GM21381 (cell line): ENCODE data around the gene DAPK1.

Experiments
- ATAC-seq: cut with Tn5 transposase; IDR thresholded peaks from one replicate; pipeline ENCODE4 v1.9.1; 2021; ENCODE audit warnings: mild to moderate bottlenecking, moderate library complexity; ENCODE audit not compliant: unreplicated experiment

DAPK1 gene

GRCh38 chr9:87638292-87638691 is 140.6 kb downstream of the DAPK1 start:
- no peak for ATAC-seq

DNA sequence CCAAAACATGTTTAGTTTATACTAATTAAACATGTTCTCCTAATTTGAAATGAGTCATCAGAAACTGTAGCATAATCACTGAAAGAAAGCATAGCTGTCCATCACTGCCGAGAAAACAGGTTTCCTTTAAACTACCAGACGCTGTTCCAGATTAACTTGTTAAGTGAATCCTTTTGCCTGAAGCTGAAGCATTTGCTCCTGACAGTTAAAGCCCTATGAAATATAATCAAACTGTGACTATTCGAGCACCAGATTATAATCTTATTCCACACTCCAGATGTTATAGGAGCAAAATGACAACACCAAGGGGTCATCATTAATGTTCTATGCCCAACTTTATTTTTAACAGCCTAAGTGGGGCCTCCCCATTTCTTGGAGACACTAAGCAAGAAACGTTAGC is 142.3 kb downstream of the DAPK1 start:
- no peak for ATAC-seq

GRCh38 chr9:87640385-87640795 is 142.7 kb downstream of the DAPK1 start:
- no peak for ATAC-seq

GRCh38 chr9:87641067-87641466 is 143.4 kb downstream of the DAPK1 start:
- ATAC-seq, result no peak

DNA sequence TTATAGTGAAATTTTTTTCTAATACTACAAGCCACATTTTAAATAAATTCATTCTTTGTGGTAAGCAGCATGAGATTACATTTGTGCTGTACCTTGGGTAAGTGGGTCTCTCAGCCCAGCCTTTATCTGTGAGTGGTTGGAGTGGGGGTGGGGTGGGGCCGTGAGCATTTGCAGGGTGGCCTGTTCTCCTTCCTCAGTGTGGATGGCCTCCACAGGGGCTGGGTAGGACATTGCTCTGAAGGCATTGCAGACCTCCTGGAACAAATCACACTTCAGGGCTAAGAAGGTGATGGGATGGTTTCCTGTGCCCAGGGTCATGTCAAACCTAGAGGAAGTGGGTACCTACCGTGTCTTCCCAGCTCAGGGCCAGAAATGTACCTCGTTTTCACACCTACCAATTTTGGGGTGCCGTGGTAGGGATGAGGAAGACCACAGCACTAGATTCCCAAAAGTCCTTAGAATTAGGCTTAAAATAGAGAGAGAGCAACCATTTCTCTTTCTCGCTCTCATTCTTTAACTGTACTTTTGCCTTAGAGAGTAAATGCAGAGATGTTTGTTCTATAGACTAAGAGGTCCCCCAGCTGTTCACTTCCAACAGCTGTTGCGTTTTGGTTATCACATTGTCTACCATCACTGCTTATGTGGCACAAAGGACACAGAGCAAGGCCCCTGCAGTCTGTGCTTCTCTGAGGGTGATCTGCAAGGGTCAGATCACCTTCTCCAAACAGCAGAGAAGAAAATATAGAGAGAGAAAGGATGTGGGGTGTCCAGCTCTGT is 144.9 kb downstream of the DAPK1 start:
- ATAC-seq, result no peak

DNA sequence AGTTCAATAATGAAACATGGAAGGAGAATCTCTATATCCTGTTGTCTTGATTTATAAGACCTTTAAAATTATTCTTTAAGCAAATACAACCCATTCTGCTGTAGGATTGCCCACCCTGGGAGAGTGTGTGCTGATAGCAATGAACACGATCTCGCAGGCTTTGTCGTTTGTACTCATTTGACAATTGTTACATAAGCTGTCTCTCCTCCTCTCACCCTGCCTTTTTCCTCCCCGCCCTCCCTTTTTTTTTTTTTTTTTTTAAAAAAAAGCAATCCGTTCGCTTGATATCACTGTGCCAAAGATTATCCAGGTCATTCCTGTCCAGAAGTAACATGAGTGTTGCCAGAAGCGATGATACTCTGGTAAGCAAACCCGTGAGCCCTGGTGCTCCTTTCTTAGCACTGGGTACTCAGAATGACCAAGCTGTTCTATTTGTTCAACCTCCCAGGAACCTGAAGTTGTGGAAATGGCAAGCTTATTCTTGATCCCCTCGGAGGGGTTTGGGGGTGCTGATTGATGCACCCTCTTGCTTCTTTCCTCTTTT is 145.5 kb downstream of the DAPK1 start:
- ATAC-seq, result no peak

DNA sequence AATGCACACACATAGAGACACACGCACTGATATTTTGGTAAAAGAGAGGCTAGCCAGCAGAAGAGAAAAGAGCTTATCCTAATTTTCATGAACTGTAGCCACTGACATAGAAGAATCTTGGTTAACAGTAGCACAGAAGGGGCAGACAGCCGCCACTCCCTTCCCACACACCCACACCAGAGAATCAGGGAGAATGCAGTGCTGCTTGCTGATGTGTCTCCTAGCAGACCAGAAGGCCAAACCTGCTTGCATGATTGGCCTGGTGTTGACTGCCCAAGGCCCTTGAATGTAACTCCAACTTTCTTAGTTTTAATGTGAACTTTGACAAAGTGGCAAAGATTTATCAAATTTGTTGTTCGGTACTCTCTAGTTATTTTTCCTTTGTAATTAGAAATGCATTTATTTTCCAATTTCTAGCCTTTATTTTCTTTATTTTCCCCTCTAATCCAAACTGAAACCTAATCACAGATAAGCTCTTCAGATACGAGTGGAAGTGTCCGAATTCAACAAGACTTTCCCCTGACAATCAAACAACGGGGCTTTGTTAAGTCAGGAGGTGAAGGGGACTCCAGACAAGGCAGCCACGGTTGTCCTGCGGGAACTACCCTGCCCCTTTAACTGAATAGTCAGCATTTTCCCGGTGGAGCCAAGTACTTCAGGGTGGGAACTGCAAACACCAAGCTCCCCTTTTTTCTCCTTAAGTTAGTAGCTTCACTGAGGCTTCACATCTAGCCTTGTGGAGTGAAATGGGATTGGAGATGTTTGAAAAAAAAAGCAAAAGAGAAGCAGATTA is 146.3 kb downstream of the DAPK1 start:
- no peak for ATAC-seq

DNA sequence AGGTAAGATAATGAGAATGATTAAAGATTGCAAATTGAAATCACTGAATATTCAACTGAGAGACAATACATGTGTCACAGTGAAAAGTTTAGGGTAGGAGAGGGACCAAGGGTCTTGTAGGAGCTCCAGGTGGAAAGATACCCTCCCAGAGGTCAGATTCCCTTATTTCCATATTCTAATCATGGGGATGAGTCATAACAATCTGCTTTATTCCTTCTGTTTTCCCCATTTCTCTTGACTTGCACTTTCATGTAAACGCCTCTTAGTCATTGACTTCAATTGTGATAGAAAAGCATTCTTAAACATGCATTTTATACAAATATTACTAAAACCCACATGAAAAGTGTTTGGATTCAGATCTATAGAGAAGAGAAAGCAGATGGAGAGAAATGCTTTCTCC is 147.0 kb downstream of the DAPK1 start:
- no peak for ATAC-seq

- no peak for ATAC-seq
Measured at GRCh38 chr9:87646546-87646945, 148.9 kb downstream of the DAPK1 start.

- ATAC-seq, result no peak
Measured at GRCh38 chr9:87647114-87647513, 149.4 kb downstream of the DAPK1 start.

DNA sequence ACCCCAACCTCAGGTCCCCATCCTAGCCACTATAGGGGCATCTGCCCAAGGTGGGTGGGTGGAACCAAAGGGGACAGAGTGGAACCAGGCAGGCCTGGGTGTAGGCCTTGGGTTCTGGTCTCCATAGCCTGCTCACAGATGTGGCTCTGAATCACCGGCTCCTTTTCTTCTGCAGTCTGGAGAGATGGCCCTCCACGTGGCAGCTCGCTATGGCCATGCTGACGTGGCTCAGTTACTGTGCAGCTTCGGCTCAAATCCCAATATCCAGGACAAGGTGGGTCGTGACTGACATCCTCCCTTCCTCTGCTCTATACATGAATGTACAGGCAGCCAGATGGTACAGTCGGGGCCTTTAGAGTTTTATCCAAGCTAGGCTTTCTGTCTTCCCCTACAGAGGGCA is 150.9 kb downstream of the DAPK1 start:
- no peak for ATAC-seq

DNA sequence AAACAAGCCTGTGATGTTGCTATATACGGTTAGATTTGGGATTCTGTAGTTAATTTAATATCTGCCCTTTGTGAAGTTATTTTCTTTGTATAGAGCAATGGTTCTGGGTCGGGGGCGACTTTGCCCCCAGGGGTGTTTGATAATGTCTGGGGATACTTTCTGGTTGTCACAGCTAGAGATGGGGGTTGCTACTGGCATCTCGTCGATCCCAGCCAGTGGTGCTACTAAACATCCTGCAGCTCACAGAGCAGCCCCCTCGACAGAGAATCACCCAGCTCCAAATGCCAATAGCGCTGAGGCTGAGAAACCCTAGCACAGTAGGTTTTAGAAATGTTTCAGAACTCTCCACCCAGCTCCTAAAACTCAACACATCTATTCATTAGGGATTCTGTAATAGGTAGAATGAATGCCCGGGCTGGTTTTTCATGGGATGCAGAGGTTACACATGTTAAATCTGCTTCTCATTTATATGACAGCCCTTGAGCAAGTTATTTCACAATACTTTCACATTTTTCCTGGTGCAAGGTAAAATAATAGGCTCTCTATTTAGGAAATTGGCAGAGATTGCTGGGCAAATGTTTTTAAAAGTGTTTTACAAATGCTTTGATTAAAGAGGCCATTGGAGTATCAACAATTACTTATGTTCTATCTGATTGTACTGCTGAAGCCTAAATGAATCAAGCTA is 153.1 kb downstream of the DAPK1 start:
- no peak for ATAC-seq

GRCh38 chr9:87651431-87651830 is 153.8 kb downstream of the DAPK1 start:
- no peak for ATAC-seq

DNA sequence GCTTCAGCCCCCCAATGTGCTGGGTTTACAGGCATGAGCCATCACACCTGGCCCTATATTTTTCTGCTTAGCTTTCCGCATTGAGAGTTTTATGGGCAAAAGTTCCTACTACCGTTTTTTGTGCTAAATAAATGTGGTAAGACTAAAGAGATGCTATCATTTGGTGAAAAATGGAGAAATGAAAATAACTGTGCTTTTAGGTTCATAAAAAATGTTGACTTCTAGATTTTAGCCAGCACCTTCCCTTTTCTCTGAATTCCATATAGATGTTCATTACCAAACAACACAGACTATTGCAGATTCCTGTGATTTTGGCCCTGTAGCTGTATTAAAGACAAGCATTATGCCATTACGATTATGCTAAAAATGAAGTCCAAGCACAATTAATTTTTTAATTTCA is 156.3 kb downstream of the DAPK1 start:
- no peak for ATAC-seq

DNA sequence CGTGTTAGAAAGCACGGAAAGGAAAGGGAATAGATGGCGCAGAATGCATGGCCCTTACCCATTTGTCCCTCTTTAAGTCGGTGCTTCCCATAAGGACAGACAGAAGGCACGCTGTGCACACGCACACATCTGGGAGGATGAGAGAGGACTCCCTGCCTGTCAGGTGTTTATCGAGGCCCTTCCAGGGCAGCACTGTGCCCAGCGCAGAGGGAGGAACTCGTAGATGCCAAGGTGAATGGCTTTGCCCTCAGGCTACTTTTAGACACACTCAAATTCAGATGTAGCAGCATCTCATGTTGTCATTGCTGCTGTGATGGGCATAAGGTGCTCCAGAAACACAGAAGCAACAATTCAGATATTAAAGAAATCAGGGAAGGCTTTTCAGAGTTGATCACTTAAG is 158.1 kb downstream of the DAPK1 start:
- ATAC-seq, result no peak

DNA sequence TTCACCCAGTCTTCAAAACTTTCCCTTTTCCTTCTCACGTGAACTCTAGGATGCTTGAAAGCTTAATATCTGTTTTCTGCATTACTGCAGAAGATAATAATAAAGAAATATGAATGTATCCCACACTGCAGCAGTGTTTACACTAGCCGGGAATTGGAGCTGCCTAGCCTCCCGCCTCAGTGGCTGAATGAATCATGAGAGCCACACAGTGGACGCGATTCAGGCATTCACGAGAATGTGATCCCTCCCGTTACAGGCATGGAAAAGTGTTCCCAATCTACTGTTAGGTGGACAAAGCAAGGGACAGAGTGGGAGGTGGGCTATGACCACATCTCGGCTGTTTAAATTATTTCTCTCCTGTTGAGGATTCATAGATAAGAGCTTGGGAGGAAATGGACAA is 158.8 kb downstream of the DAPK1 start:
- no peak for ATAC-seq

- ATAC-seq, result no peak
Measured at GRCh38 chr9:87657190-87657589, 159.5 kb downstream of the DAPK1 start.

DNA sequence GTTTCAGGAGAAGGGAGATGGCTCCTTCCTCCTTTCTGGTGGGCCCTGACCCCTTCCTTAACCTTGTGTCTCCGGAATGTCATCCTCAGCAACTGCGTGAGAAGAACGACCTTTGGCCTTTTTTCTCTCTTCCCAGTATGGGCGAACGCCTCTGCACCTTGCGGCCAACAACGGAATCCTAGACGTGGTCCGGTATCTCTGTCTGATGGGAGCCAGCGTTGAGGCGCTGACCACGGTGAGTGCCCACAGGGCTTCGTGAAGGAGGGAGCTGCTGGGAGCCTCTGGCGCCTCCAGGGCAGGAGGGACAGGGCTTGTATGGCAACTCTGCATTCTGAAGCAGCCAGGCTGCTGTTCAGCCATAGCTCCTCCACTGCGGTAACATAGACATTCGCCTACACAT is 160.2 kb downstream of the DAPK1 start:
- ATAC-seq, result no peak

DNA sequence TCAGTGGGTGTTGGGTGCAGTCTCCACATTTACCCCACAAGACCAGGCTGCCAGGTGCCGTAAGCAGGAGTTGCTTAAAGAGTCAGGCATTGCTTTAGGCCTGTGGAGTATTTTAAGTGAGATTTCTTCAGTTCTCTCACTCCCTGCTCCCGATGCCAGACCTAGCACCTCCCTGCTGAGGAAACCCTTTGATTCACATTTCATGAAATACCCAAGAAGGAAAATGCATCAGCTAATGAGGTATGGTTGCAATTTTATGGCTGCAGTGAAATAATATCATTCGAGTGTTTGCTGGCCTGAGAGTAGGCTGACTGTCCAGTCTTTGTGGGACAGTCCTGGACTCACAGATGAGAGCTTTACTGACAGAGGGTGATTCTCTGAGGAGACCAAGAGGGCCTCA is 160.8 kb downstream of the DAPK1 start:
- no peak for ATAC-seq

DNA sequence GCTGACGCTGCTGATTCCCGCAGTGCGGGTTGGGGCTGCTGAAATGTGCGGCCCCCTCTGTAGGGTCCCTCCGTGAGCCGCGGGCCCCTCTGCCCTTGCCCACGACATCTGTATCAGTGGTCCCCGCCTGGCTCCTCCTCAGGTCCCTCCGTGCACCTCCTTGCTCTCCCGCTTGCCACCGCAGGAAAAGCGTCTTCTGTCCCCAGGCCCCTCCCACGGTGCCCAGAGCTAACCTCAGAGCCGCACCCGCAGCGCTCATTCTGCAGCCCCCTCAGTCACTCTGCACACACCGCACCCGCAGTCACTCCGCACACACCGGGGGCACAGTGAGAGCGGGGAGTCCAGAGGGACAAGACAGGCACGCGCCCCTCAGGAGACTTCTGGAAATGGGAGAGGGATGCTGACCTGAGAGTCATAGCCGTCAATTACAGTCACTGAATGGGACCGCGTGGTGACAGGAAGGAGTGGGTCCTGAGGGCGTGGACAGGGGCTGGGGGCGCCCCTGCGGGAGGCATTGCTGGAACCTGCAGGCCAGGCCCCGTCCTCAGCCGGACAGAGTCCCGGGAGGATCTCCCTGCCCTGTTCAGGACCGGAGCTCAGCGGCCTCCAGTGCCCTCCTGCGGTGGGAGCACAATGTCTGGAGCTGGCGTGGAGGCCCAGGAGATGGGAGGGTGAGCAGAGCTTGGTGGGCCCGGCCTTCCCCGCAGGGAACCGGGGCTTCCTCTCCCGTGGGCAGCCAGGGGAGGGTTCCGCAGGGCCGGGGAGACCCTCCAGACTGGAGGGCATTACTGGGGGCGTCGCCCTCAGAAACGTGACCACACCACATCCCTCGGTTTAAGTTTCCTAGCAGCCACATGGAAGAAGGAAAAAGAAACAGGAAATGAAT is 162.1 kb downstream of the DAPK1 start:
- ATAC-seq, result no peak

- ATAC-seq, result no peak
Measured at GRCh38 chr9:87661241-87661640, 163.6 kb downstream of the DAPK1 start.
